Left ventricle myocardium inferior (tissue), 1 donor: ENCODE data around the gene LRTM2. TPM values are rescaled to one million over a fixed set of nuclear protein-coding genes. Genes with fewer than 3 reads are reported as not detected.

Experiments used
- DNase-seq: peaks from one replicate; pipeline ENCODE4 v3.0.0-alpha.2; 2020
- H3K27ac ChIP-seq: fragments of 200-600 bp; replicated peaks from 2 replicates; pipeline ENCODE4 v1.8.0; 2021
- H3K27me3 ChIP-seq: fragments of 200-600 bp; 2 replicates; pipeline ENCODE4 v1.8.0; 2021; ENCODE audit warnings: low read depth
- H3K36me3 ChIP-seq: fragments of 200-600 bp; 2 replicates; pipeline ENCODE4 v1.8.0; 2021
- H3K4me1 ChIP-seq: fragments of 200-600 bp; 2 replicates; pipeline ENCODE4 v1.8.0; 2021
- H3K4me3 ChIP-seq: fragments of 200-600 bp; 2 replicates; pipeline ENCODE4 v1.8.0; 2021; ENCODE audit warnings: mild to moderate bottlenecking, moderate library complexity
- H3K9me3 ChIP-seq: fragments of 200-600 bp; replicated peaks from 2 replicates; pipeline ENCODE4 v1.8.0; 2021
- intact Hi-C: fragments of 100-400 bp; cut with micrococcal nuclease; formaldehyde crosslinking; loops from one replicate; pipeline ENCODE4 v1.11.0; 2022
- total RNA-seq: library from RNA; stranded (reverse); fragmentation: NEBNext Ultra II Directional; extraction: Animal tissue kit (Norgen Biotek cat#: 25700); gene quantifications from one replicate; pipeline ENCODE4 v1.2.1, GENCODE V29; 2021
- TF ChIP-seq, protein P1 (sequence below): fragments of 200-600 bp; IDR thresholded peaks from 2 replicates; pipeline ENCODE4 v1.8.0; 2021; ENCODE audit warnings: antibody characterized with exemption, mild to moderate bottlenecking, borderline replicate concordance
- donor health status: DM: no; HTN: yes; CAD: no; lungs with severe emphysema.

LRTM2 gene
- total RNA-seq, 1 donor from 2014 or later: not detected

DNA sequence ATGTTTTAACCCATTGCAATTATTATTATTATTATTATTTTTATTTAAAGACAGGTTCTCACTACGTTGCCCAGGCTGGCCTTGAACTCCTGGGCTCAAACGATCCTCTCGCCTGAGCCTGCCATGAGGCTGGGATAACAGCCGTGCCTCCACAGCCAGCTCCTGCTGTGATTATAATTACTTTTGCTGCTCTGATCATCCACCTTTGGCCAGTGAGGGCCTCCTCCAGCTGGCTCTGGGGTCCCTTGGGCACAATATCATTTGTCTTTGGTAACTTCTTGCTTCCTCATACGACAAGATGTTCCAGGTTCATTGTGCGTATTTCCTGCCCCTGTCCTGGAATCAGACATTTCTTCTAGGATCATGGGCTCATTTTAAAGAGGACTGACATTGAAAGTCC lies 28.4 kb downstream of the LRTM2 start:
- Histone ChIP-seq H3K9me3 (peaks cover 2% of the 10 kb centered on the region), H3K4me3 (no peak overlapping the region), H3K4me1 (no peaks in the 10 kb centered on the region), H3K36me3 (no peaks in the 10 kb centered on the region), H3K27ac (no peak overlapping the region), H3K27me3 (peaks cover 31% of the 10 kb centered on the region)
- no peak for DNase-seq
- intact Hi-C loops: no loop called here
- TF ChIP-seq, protein P1, sequence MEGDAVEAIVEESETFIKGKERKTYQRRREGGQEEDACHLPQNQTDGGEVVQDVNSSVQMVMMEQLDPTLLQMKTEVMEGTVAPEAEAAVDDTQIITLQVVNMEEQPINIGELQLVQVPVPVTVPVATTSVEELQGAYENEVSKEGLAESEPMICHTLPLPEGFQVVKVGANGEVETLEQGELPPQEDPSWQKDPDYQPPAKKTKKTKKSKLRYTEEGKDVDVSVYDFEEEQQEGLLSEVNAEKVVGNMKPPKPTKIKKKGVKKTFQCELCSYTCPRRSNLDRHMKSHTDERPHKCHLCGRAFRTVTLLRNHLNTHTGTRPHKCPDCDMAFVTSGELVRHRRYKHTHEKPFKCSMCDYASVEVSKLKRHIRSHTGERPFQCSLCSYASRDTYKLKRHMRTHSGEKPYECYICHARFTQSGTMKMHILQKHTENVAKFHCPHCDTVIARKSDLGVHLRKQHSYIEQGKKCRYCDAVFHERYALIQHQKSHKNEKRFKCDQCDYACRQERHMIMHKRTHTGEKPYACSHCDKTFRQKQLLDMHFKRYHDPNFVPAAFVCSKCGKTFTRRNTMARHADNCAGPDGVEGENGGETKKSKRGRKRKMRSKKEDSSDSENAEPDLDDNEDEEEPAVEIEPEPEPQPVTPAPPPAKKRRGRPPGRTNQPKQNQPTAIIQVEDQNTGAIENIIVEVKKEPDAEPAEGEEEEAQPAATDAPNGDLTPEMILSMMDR: no peak

DNA sequence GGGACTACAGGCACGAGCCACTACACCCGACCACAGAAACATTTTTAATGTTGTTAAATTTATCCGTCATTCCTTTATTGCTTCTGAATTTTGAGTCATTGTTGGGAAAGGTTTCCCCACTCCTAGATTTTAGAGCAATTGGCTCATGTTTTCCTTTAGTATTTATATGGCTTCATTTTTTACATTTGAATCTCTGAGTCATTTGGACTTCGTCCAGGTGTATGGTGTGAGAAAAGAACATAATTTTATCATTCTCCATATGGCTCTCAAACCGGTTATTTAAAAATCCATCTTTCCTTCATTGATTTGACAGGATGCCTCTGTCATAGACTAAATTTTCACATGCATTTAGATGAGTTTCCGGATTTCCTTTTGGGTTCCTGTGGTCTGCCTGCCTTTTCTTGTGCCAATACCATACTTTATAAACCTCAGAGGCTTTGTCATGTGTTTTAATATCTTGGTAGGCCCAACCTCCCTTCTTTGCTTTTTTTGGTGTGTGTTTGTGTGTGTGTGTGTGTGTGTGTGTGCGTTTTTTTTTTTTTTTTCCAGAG lies 30.9 kb downstream of the LRTM2 start:
- Histone ChIP-seq H3K27me3 (peaks cover 11% of the 10 kb centered on the region), H3K36me3 (no peaks in the 10 kb centered on the region), H3K27ac (no peak overlapping the region), H3K9me3 (peaks cover 26% of the 10 kb centered on the region), H3K4me1 (no peaks in the 10 kb centered on the region), H3K4me3 (no peak overlapping the region)
- no peak for DNase-seq
- intact Hi-C loops: no loop called here
- TF ChIP-seq, protein P1: no peak

DNA sequence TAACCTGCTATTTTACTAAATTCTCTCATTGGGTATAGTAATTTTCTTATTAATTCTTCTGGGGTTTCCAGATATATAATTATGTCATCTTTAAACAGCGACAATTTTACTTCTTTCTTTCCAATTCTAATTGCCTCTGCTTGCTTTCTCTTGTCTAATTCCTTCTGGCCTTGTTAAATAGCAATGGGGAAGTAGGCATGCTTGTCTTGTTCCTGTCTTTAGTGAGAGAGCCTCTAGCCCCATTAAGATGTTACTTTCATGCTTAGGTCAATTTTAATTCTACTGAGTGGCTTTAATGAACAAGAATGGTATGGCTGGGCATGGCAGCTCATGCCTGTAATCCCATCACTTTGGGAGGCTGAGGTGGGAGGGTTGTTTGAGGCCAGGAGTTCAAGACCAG lies 31.7 kb downstream of the LRTM2 start:
- Histone ChIP-seq H3K4me1 (no peaks in the 10 kb centered on the region), H3K27ac (no peak overlapping the region), H3K27me3 (peaks cover 9% of the 10 kb centered on the region), H3K4me3 (no peak overlapping the region), H3K9me3 (peaks cover 31% of the 10 kb centered on the region), H3K36me3 (no peaks in the 10 kb centered on the region)
- no peak for DNase-seq
- intact Hi-C loops: no loop called here
- TF ChIP-seq, protein P1: no peak

DNA sequence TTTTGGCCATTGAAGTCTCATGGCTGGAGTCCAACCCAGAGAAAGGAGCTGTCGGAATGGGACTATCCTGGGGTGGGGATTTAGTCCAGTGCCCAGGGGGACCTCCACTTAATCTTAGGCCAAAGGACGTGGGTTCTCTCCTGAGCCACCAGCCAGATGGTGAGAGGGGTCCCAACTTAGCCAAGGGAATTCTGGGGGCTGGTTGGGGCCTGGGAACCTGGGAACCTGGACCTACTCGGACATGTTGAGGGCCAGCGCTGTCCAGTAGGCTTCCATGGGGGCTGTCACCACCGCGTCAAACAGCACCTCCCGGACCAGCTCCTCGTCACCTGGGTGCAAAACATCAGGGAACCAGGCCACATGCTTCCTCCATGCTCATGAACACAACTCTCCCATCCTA lies 33.4 kb downstream of the LRTM2 start:
- H3K36me3 ChIP-seq: no peaks in the 10 kb centered on the region
- H3K4me1 ChIP-seq: no peaks in the 10 kb centered on the region
- TF ChIP-seq, protein P1: no peak
- no peak overlapping the region for H3K4me3 ChIP-seq
- H3K9me3 ChIP-seq: peaks cover 31% of the 10 kb centered on the region
- peaks cover 21% of the 10 kb centered on the region for H3K27me3 ChIP-seq
- H3K27ac ChIP-seq: no peak overlapping the region
- intact Hi-C loops: no loop called here
- DNase-seq: no peak

DNA sequence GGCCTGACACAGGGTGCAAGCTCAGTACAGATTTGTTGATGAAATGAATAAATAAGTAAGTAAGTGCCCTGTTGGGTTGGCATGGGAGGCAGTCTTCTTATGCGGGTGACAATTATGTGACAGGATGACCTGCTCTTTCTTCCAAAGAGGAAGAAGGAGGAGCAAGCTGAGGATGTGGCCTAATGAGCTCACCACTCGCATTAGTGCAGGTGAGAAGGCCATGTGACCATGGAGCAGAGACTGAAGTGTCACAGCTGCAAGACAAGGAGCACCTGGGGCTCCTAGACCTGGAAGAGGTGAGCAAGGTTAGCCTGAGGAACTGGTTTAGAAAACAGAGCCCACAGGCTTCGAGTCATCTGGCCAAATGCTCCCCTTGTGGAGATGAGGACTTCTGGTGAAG lies 34.9 kb downstream of the LRTM2 start:
- Histone ChIP-seq H3K36me3 (no peaks in the 10 kb centered on the region), H3K9me3 (peaks cover 31% of the 10 kb centered on the region), H3K4me3 (no peak overlapping the region), H3K27ac (no peak overlapping the region), H3K27me3 (peaks cover 32% of the 10 kb centered on the region), H3K4me1 (no peaks in the 10 kb centered on the region)
- TF ChIP-seq, protein P1: no peak
- intact Hi-C loops: no loop called here
- no peak for DNase-seq
